Ishikawa (cell line): ENCODE measurements around the gene FUCA2.

ENCODE experiments used
- CEBPB ChIP-seq: IDR thresholded peaks from 2 replicates; pipeline ENCODE4 v1.6.1; 2012
- CREB1 ChIP-seq: IDR thresholded peaks from 2 replicates; pipeline ENCODE4 v1.6.1; 2012; ENCODE audit warnings: low read depth
- EGR1 ChIP-seq: IDR thresholded peaks from 2 replicates; pipeline ENCODE4 v1.6.1; 2012
- EP300 ChIP-seq: IDR thresholded peaks from 2 replicates; pipeline ENCODE4 v1.6.1; 2012; ENCODE audit warnings: borderline replicate concordance
- FOXM1 ChIP-seq: IDR thresholded peaks from 2 replicates; pipeline ENCODE4 v1.6.1; 2012; ENCODE audit warnings: low read depth, borderline replicate concordance
- MAX ChIP-seq: IDR thresholded peaks from 2 replicates; pipeline ENCODE4 v1.6.1; 2012
- NFIC ChIP-seq: IDR thresholded peaks from 2 replicates; pipeline ENCODE4 v1.6.1; 2012
- RAD21 ChIP-seq: IDR thresholded peaks from 2 replicates; pipeline ENCODE4 v1.6.1; 2012; ENCODE audit warnings: low read depth
- TAF1 ChIP-seq: IDR thresholded peaks from 2 replicates; pipeline ENCODE4 v1.6.1; 2012; ENCODE audit warnings: low read depth, mild to moderate bottlenecking
- TCF12 ChIP-seq: IDR thresholded peaks from 2 replicates; pipeline ENCODE4 v1.6.1; 2012; ENCODE audit warnings: low read depth
- TEAD4 ChIP-seq: IDR thresholded peaks from 2 replicates; pipeline ENCODE4 v1.6.1; 2012
- YY1 ChIP-seq: IDR thresholded peaks from 2 replicates; pipeline ENCODE4 v1.6.1; 2012; ENCODE audit warnings: low read depth
- ZBTB7A ChIP-seq: IDR thresholded peaks from 2 replicates; pipeline ENCODE4 v1.6.1; 2012; ENCODE audit warnings: low read depth
- TF ChIP-seq, protein P1 (sequence below): IDR thresholded peaks from 2 replicates; pipeline ENCODE4 v1.6.1; 2012; ENCODE audit warnings: low read depth, mild to moderate bottlenecking
- TF ChIP-seq, protein P2 (sequence below): IDR thresholded peaks from 2 replicates; pipeline ENCODE4 v1.6.1; 2012

The FUCA2 gene, protein sequence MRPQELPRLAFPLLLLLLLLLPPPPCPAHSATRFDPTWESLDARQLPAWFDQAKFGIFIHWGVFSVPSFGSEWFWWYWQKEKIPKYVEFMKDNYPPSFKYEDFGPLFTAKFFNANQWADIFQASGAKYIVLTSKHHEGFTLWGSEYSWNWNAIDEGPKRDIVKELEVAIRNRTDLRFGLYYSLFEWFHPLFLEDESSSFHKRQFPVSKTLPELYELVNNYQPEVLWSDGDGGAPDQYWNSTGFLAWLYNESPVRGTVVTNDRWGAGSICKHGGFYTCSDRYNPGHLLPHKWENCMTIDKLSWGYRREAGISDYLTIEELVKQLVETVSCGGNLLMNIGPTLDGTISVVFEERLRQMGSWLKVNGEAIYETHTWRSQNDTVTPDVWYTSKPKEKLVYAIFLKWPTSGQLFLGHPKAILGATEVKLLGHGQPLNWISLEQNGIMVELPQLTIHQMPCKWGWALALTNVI

GRCh38 chr6:143510991-143511891 lies at the start of gene FUCA2:
FUCA2 (minus strand) TSS chr6:143511720; CDS start chr6:143511634, 86 bp downstream.
- 0 out of 2 replicates have a peak, but pooled peaks have one; percentile 4 for TF ChIP-seq TEAD4
- no peak for TF ChIP-seq ZBTB7A
- no peak for TF ChIP-seq EGR1
- TF ChIP-seq MAX: peak; percentile 93
- TF ChIP-seq FOXM1: no peak
- TF ChIP-seq, protein P1, sequence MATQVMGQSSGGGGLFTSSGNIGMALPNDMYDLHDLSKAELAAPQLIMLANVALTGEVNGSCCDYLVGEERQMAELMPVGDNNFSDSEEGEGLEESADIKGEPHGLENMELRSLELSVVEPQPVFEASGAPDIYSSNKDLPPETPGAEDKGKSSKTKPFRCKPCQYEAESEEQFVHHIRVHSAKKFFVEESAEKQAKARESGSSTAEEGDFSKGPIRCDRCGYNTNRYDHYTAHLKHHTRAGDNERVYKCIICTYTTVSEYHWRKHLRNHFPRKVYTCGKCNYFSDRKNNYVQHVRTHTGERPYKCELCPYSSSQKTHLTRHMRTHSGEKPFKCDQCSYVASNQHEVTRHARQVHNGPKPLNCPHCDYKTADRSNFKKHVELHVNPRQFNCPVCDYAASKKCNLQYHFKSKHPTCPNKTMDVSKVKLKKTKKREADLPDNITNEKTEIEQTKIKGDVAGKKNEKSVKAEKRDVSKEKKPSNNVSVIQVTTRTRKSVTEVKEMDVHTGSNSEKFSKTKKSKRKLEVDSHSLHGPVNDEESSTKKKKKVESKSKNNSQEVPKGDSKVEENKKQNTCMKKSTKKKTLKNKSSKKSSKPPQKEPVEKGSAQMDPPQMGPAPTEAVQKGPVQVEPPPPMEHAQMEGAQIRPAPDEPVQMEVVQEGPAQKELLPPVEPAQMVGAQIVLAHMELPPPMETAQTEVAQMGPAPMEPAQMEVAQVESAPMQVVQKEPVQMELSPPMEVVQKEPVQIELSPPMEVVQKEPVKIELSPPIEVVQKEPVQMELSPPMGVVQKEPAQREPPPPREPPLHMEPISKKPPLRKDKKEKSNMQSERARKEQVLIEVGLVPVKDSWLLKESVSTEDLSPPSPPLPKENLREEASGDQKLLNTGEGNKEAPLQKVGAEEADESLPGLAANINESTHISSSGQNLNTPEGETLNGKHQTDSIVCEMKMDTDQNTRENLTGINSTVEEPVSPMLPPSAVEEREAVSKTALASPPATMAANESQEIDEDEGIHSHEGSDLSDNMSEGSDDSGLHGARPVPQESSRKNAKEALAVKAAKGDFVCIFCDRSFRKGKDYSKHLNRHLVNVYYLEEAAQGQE: no peak
- TF ChIP-seq CREB1: 0 out of 2 replicates have a peak, but pooled peaks have one; percentile 11
- TF ChIP-seq TAF1: peak; percentile 46
- TF ChIP-seq, protein P2, sequence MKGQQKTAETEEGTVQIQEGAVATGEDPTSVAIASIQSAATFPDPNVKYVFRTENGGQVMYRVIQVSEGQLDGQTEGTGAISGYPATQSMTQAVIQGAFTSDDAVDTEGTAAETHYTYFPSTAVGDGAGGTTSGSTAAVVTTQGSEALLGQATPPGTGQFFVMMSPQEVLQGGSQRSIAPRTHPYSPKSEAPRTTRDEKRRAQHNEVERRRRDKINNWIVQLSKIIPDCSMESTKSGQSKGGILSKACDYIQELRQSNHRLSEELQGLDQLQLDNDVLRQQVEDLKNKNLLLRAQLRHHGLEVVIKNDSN: peak; percentile 94
- no peak for TF ChIP-seq CEBPB
- TF ChIP-seq TCF12: peak; percentile 66; the same call in 1 of the 2 replicates
- no peak for TF ChIP-seq RAD21
- TF ChIP-seq YY1: 0 out of 2 replicates have a peak, but pooled peaks have one; percentile 17
- TF ChIP-seq NFIC: peak; percentile 87
- TF ChIP-seq EP300: no peak

DNA sequence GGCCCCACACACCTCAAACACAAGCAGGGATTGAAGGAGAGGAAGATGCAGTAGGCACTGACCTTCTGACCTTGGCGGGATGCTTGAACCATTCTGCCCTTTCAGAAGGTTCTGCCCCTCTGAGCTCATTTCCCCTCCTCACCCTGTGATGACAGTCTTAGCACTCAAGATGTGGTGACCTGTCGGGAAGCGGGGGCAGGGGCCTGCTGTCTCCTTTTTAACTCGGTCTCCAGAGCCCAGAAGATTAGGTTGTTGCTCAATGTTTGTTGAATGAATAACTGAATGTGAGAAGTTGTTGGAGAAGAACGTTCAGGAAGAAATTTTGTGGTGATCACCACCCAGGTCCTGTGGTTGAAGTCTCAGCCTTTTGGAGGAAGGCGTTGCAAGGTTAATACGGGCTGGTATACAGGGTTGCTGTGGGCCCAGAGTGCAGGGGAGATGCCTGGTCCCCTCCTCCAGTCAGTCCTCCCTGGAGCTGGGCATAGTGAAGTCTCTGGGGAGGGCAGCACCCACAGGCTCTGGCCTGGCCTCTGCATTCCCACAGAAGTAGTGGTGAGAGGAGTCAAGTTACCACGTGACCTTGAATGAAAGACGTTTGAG lies 49.7 kb upstream of the FUCA2 start:
- TF ChIP-seq RAD21: no peak
- no peak for TF ChIP-seq YY1
- no peak for TF ChIP-seq ZBTB7A
- no peak for TF ChIP-seq TAF1

DNA sequence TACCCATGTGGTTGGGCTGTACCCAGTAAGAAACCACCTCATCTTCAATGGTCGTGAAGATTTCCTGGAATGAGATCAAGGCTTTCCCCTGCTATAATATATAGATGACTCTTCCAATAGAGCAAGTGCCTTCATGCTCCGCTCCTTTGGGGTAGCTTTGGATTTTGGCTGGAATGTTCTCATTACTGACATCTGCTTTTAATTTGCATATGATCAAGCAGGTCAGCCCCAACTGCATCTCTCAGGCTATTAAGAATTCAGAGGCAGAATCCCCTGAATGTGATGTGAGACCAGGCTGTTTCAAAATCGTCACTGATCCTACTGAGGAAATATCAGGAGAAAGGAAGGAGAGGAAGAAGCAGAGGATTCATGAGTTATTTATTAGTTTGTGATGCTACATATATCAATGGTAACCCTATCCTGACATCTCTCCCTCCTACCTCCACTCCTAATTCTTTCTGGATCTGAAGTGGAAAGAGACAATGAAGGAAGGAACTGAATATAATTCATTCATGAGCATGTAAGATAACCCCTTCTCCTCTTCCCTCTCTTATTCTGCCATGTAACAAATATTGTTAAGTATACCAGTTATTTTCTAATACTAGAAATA lies 47.6 kb upstream of the FUCA2 start:
- TF ChIP-seq, protein P2: no peak
- TF ChIP-seq EP300 (no peak), TAF1 (no peak), FOXM1 (no peak), TCF12 (no peak), ZBTB7A (no peak), MAX (no peak), CEBPB (no peak), RAD21 (no peak), EGR1 (no peak), CREB1 (no peak), YY1 (no peak), TEAD4 (no peak), NFIC (no peak)
- TF ChIP-seq, protein P1: no peak

GRCh38 chr6:143556529-143556928 lies 45.0 kb upstream of the FUCA2 start:
- TF ChIP-seq MAX (no peak), YY1 (no peak), CEBPB (no peak), TAF1 (no peak), CREB1 (no peak), RAD21 (no peak), NFIC (no peak)
- TF ChIP-seq, protein P1: no peak
